GM21825 (cell line): ENCODE results near the gene APC.

Source experiments
- ATAC-seq: cut with Tn5 transposase; IDR thresholded peaks from one replicate; pipeline ENCODE4 v1.9.1; 2021; ENCODE audit warnings: mild to moderate bottlenecking, moderate library complexity; ENCODE audit not compliant: unreplicated experiment

APC gene

DNA sequence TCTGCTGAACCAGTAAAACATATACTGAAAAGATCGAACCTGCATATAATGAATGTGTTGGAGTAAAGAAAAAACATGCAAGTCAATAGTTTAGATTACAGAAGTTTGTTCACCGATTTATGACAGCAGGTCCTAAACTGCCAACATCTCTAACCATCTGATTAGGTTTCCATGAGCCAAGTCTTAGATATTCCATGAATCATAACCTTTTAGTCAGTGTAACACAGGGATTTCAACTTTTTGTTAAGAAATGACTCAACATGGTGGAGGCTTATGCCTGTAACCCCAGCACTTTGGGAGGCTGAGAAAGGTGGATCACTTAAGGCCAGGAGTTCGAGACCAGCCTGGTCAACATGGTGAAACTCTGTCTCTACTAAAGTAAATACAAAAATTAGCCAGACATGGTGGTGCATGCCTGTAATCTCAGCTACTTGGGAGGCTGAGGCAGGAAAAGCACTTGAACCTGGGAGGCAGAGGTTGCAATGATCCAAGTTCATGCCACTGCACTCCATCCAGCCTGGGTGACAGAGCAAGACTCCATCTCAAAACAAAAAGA lies 38.7 kb downstream of the APC start:
- no peak for ATAC-seq

DNA sequence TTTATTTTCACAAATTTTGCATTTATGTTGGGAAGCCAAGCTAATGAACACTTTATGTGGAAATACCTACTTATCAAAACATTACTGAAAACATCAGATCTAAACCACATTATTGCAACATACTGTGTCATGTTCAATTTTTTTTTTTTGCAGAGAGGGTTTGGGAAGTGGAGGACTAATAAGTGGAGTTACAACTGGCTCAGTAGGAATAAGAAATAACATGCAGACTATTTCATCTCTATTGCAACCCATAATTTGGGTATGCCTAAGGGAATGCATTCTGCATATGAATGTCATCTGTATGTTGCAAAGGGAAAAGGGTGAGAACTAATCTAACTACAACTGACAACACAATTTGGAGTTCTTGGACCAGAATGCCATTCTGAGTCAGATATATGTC lies 41.8 kb downstream of the APC start:
- ATAC-seq = no peak

DNA sequence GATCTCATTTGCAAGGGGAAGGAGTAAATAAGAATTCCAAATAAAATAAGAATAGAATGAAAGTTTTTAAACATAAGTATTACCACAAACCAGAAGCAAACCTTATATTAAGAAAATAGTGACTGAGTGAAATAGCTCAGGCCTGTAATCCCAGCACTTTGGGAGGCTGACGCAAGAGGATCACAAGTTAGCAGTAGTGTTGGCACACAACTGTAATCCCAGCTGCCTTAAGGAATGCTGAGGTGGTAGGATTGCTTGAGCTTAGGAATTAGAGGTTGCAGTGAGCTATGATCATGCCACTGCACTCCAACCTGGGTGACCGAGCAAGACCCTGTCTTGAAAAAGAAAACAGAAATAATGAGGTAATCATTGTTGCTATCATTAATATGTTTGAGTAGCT lies 47.0 kb downstream of the APC start:
- no peak for ATAC-seq

DNA sequence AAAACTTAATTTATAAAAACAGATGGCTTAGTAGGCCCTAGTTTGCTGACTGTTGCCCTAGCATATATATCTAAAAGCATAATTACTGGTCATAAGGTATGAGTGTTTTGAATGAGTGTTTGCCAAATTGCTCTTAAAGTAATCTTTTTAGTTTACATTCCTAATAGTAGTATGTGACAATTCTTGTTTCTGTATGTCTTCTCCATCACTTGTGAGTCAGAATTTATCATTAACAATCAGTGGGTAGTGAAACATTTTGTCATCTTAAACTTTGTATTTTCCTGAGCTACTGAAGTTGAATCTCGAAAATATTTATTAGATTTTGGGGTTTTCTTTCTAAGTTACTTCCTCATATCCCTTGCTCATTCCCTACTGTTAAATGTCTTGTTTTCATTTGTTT lies 49.6 kb downstream of the APC start:
- ATAC-seq = no peak

DNA sequence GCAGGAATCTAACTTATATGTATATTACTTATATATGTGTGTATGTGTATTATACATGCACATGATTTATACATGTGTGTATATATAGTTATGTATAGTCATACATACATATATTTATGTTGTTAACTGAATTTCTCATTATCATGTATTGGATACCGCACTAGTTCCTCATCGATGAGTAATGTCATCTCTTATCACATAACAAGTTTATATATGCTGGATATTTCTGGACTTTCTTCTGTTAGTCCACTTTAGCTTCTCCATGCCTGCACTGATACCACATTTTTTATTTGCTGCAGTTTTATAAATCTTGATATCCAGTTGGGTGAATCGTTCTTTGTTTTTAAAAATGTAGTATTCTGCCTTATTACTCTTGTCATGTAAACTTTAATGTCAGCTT lies 50.2 kb downstream of the APC start:
- no peak for ATAC-seq

DNA sequence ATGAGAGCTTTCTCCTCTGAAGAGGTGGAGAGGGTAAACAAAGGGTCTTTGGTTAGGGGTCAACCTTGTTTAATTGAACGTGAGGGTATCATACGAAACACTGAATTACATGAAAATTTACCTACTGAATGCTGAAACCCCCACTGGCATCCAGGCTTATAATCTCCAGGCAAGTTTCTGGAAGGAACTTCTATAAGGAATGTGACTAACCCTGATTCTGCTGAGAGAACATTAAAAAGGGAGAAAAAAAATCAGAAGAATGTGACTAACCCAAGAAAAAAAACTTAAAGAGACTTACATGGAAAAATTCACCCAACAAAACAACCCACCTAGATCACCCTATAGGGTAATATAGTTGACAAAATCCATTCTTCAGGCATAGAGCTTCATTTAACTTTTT lies 55.5 kb downstream of the APC start:
- no peak for ATAC-seq

DNA sequence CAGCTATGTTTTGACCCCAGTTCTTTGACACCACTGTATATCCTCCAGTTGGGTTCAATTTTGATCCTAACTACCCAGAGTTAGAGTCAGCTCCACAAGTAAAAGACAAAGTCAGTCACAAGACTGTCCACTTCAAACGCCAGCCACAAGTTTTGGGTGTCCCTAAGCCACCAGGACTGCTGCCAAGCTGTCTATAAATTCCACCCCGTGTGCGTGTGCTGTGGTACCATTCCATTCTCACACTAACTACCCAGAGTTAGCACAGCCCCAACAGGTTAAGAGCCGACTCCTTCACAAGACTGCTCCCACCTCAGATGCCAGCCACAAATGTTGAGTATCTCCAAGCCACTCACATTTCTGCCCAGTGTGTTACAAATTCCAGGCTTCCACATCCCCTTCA lies 56.7 kb downstream of the APC start:
- ATAC-seq = no peak

DNA sequence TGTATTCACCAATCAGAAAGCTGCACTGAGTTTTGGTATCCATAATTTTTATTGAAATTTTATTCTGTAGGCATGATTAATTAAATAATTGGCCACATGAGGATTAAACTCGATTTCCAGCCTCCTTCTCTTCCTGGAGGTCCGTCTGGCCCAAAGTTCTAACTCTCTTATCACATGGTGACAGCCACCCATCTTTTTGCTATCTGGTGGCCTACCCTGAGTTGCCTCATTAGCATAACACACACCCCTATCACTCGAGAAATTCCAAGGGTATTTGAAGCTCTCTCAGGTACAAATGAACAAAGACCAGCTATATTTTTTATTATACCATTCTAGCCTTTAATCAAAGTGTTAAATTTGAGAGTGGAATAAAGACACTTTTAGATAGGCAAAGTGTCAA lies 57.7 kb downstream of the APC start:
- no peak for ATAC-seq

DNA sequence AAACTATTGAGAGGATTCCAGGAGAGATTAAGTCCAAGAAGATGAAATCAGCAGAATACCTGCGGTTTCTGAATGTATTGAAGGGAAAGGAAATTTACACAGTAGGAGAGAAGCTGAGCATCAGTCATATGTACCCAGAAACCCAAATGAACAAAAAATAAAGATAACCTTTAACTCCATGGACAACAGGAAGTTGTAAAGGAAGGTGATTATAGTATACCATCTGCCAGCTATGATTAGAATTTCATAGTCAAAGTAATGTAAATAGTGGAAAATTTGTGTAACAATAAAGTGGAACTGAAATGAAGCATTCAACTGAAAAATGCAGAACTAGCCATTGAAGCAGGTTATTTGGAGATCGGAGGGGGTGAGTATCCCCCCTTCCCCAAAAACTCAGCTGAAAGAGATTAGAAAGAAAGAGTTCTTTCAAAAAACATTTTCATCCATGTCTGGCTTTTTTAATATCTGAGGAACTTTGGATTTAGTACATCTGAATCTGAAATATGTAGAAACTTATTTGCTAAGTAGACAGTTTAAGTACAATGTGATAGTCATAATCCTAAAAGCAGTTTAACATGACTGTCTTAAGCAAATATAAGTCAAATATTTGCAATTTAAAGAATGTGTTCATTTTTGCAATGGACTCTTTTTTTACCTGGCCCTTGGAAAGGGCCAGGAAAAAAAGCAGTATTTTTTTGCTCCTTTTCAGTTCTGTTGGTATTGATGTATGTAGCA lies 58.4 kb downstream of the APC start:
- no peak for ATAC-seq

DNA sequence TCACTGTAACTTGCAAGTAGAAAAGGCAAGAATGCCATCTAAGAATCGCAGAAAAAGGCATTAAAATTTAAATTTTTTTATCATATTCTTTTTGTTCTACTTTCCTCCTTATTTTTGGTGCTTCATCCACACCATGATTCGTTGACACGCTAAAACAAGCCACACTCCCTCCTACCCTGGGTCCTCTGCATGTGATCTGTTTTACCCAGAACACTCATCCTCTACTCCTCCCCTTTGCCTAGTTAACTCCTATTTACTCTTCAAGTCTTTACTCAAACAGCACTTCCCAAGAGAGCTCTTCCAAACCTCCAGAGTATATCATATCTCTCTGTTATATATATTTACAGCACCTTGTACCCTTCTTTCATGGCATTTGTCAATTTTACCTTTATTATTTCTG lies 62.0 kb downstream of the APC start:
- ATAC-seq = no peak

DNA sequence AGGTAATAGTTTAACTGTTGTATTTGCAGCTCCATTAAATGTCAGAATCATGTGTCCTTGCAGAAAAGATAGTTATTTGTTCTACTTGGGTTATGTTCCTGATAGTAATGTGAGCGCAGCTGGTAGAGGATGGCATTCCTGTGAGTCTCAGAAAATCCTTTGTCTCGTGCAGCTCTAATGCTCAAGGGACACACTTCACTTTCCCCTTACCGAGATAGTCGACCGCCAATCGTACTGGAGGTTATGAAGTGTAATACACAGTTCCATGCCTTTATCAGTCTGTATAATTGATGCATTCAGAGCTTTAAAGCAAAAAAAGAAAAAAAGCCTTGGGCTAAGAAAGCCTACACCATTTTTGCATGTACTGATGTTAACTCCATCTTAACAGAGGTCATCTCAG lies 63.2 kb downstream of the APC start:
- no peak for ATAC-seq

DNA sequence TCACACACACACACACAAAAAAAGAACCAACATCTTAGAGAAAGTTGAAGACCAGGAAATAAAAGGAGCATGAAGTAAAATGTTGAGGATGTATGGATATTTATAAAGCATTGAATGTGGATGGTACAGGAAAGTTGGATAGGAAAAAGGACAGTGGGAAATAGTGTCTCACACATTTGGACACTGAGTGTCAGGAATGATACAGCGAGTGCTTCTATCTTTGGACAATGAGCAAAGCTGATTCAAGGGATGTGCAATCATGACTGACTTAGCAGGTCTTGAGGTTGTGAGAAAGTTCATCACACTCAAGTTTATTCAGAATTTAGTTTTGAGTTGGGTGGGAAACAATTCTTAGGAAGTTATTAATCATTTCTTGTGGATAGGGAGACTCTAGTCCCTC lies 73.3 kb downstream of the APC start:
- ATAC-seq = no peak

DNA sequence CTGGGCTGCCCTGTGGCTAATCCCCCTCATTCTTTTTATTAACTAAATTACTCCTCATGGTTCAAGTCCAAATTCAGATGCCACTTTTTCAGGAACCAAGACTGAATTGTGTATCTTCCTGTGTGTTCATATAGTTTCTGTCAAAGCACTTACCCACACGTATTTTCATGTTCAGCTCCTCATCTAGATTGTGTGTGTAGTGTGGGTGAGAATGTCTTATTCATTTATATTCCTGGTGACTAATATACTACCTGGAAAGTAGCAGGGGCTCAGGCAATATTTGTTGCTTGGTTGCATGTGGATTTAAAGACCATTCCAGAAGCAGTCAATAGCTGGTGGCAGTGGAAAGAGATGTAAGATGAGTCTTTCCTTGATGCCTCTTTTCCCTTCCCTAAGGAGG lies 74.9 kb downstream of the APC start:
- no peak for ATAC-seq

DNA sequence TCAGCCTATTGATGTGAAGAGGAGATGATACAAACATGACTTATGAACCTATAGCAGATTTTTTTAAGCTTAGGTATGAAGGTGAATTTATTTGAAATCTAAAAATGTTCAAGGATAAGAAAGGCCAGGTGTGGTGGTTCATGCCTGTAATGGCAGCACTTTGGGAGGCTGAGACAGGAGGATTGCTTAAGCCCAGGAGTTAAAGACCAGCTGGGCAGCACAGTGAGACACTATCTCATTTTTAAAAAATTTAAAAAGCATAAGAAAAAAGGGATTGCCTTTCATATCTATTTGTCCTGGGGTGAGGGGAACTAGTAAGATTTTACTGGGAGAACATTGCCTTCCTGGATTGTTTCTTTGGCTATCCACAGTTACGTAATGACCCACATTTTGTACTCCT lies 82.6 kb downstream of the APC start:
- no peak for ATAC-seq

DNA sequence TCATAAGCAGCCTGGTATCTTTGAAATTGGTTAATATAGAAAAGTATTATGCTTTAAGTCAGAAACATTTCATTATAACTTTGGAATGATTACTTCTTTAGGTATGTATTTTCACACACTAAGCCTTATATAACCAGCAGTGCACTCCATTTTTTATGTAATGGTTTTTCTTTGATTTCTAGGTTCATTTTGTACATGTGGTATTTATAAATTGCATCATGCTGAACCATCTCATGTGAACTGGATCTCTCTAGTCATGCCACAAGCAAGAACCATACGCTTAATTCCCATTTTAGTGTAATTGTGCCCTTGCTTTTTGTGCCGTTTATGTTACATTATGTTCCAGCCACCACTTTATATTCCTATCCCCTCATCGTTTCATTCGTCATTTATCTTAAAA lies 84.8 kb downstream of the APC start:
- no peak for ATAC-seq

DNA sequence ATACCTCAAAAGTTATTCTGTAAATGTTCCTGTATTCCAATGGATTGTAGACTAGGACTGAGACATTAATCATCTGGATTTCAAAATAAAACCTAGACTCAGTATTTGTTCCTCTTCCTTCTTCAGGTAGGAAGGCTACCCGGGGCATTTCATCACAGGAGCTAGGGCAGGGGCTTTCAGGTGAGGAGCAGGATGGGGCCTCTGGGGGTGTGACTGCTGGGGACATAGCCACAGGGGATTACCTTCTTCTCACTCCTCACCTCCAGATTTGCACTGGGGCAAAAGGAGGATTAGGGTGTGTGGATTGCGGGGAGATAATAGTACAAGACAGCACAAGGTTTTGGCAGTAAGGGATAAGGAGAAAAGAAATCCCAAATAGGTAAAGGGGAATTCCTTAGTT lies 85.5 kb downstream of the APC start:
- ATAC-seq = no peak

DNA sequence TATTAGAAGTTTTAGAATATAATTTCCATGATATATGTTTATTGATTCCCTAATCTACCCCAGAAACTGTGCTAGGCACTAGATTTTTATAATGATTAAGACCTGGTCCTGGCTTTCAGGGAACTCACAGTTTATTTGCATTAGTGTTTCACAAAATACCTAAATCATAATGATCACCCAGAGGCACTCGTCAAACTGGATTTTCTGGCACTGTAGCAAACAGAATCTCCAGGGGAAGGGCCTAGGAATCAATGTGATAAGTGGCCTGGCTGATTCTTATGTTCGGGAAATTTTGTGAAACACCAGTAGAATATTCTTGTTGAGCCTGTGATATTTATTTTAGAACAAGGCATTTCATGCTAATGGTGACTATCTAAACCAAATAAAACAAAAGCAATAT lies 86.0 kb downstream of the APC start:
- ATAC-seq = no peak

DNA sequence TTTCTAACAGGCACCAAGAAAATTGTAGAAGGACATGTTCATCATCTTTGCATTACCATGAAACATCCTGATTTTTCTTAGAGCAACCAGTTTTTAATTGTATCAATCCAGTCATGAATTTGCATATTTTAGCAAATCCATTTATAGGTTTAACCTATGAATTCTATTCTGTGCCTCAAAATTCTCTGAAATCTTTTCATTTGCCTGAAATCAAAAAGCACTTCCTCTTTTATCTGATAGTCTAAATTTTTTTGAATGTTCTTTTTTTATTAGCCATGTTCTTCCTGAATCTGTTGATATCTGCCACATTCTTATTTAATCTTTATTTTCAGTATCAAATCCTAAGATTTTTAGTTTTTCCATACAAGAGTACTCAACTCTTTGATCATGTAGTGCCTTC lies 86.5 kb downstream of the APC start:
- no peak for ATAC-seq

DNA sequence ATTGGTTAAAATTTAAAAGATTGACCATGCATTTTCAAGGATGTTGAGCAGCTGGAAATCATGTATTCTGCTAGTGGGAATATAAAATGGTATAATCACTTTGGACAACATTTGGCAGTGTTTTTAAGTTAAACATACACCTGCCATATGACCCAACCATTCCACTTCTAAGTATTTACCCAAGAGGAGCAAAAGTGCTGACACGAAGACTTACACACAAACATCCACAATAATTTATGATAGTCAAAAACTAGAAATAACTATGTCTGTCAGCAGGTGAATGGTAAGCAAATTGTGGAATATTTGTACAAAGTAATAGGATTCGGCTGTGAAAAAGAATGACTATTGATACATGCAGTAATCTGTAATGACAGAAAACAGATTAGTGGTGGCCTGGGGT lies 92.7 kb downstream of the APC start:
- no peak for ATAC-seq

DNA sequence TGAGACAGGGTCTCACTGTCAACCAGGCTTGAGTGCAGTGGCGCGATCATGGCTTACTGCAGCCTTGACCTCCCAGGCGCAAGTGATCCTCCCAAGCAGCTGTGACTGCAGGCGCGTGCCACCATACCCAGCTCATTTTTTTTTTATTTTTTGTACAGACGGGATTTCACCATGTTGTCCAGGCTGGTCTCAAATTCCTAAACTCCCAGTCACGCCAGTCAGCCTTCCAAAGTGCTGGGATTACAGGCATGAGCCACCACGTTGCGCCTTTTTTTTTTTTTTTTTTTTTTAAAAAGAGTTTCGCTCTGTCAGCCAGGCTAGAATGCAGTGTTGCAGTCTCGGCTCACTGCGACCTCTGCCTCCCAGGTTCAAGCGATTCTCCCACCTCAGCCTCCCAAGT lies 96.3 kb downstream of the APC start:
- no peak for ATAC-seq

DNA sequence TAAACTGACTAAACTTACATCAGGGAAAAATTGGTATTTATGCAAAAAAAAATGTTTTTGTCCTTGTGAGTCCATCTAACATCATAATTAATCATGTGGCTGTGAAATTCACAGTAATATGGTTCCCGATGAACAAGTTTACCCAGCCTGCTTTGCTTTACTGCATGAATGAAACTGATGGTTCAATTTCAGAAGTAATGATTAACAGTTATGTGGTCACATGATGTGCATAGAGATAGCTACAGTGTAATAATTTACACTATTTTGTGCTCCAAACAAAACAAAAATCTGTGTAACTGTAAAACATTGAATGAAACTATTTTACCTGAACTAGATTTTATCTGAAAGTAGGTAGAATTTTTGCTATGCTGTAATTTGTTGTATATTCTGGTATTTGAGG lies 106.8 kb downstream of the APC start:
- ATAC-seq = no peak

DNA sequence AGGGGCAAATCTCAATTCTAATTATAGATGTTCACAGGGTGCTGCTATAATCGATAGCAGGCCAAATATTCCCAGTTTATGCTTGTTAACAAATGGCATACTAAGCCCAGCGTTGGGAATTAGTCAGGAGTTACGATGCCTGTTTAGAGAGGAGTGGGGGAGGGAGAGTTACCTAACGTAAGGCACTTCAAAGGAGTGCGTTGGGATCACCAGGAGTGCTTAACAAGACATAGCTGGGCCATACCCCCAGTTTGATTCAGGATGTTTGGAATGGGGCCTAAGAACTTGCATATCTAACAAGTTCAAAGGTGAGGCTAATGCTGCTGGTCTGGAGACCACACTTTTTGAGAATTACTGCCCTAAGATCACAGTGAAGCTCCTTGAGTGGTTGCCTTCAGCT lies 108.9 kb downstream of the APC start:
- ATAC-seq = no peak

DNA sequence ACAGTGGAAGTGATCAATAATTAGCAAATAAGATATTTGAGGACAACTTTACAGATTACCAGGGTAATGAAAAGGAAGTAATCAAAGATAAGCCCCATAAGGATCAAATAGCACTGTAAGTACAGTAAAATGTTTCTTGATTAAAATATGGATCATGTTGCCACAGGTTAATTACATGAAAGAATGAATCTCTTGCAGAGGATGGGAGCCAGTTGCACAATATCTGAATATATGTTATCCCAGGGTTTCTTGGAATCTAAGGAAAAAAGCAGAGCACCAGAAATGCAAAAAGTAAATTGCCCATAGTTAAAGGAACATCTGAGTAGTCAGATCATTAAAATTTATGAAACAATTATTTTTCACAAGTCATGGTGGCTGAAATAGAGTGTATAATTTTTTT lies 109.6 kb downstream of the APC start:
- no peak for ATAC-seq
